Adipocyte (in vitro differentiated cells): ENCODE measurements around the gene GSTM5.

Experiments used
- DNase-seq: peaks from one replicate; pipeline ENCODE4 v3.0.0-alpha.2; 2015; ENCODE audit warnings: low read depth
- H3K27me3 ChIP-seq: replicated peaks from 2 replicates; pipeline ENCODE4 v1.7.0; 2013; ENCODE audit warnings: mild to moderate bottlenecking, low read length, moderate library complexity; ENCODE audit not compliant: control insufficient read depth, insufficient read depth
- H3K36me3 ChIP-seq: 2 replicates; pipeline ENCODE4 v1.7.0; 2013; ENCODE audit warnings: low read length, mild to moderate bottlenecking, moderate library complexity; ENCODE audit not compliant: control insufficient read depth, insufficient read depth, severe bottlenecking
- H3K4me1 ChIP-seq: 2 replicates; pipeline ENCODE4 v1.7.0; 2013; ENCODE audit warnings: mild to moderate bottlenecking, low read length, moderate library complexity; ENCODE audit not compliant: control insufficient read depth, insufficient read depth
- H3K4me3 ChIP-seq: 2 replicates; pipeline ENCODE4 v1.7.0; 2013; ENCODE audit warnings: mild to moderate bottlenecking, low read length, moderate library complexity
- H3K9ac ChIP-seq: 2 replicates; pipeline ENCODE4 v1.7.0; 2013; ENCODE audit warnings: mild to moderate bottlenecking, low read length, moderate library complexity
- H3K9me3 ChIP-seq: 2 replicates; pipeline ENCODE4 v1.7.0; 2013; ENCODE audit warnings: mild to moderate bottlenecking, low read length, moderate library complexity; ENCODE audit not compliant: control insufficient read depth

The GSTM5 gene

GRCh38 chr1:109756848-109757521 lies 44.9 kb downstream of the GSTM5 start:
- H3K36me3 ChIP-seq = no peaks in the 10 kb centered on the region
- no peak overlapping the region for H3K9ac ChIP-seq
- DNase-seq = no peak

DNA sequence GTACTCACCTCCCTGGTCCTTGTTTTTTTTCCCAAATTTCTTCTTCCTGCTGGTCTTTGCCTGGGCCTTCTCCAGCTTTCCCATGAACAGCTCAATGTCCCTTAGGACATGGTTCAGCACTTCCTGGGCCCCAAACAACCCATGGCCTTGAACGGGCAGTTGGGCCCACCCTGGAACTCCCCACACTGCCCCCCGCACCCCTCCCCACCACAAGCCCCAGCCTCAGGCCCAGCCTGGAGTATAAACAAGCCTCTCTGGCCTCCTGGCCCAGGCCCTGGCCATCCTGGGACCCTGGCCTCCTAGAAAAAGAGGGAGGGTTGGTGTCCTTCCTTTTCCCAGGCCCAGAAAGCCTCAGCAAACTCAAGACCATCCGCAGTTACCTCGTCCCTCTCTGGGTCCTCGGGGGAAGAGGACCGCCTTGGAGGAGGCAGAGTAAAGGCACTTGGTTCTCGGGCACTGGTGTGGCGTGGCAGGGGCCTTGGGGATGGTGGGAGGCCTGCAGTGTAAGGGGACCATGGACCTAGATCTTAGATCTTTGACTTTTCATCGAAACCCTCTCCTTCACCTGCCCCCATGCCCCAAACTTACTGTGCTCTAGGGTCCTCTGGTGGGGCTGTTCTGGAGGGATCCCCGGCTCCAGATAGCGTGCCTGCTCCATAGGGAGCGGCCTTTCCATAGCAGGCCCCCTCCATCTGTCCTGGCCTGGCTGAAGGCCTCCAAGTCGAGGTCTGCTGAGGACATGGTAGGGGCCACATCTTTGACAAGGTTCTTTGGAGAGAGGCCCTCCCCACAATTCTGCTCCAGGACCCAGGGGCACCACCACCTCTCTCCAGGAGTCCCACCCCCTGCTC lies 46.1 kb downstream of the GSTM5 start:
- Histone ChIP-seq H3K4me1 (no peaks in the 10 kb centered on the region), H3K9me3 (no peaks in the 10 kb centered on the region), H3K36me3 (no peaks in the 10 kb centered on the region), H3K9ac (no peak overlapping the region), H3K4me3 (no peak overlapping the region), H3K27me3 (no peaks in the 10 kb centered on the region)
- no peak for DNase-seq

More at GRCh38 chr1:109756848-109757521, 44.9 kb downstream of the GSTM5 start:
- Histone ChIP-seq H3K9me3 (no peaks in the 10 kb centered on the region), H3K4me1 (no peaks in the 10 kb centered on the region), H3K4me3 (no peak overlapping the region), H3K27me3 (peaks cover 6% of the 10 kb centered on the region)

DNA sequence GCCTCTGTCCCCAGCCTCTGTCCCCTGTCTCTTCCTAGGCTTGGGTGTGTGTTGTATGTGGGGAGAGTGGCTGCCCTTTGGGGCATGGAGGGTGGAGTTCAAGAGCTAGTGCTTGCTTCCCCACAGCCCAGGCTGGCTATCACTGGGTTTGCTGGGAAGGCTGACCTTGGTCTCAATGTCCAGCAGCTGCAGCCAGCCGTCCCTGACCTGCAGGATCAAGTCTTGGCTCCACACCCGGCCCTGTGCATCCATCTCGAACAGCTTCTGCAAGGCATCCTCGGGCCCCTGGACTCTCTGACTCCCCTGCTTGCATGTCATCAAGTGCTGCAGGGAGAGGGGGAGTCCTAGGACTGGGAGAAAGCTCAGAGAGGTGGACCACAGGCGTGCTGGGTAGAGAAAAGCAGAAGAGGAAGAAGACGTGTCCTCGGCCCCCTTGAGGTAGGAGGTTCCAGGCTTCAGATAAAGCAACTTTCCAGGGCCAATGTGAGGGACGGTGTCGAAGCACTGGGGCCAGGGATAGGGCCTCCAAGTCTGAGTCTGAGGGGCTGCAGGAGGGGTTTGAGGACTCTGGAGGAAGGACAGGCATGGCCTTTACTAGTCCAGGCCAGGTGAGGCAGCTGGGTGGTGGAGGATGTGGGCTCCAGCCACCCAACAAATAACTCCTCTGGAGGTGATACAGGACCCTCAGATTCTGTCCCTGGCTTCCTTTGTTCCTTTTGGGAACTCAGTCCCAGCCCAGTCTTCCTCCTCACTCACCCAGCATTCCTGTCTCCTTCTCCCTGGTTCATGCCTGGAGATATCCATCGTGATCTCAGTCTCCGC lies 47.7 kb downstream of the GSTM5 start:
- Histone ChIP-seq H3K4me1 (no peaks in the 10 kb centered on the region), H3K27me3 (no peaks in the 10 kb centered on the region), H3K9me3 (no peaks in the 10 kb centered on the region), H3K4me3 (no peak overlapping the region), H3K36me3 (no peaks in the 10 kb centered on the region), H3K9ac (no peak overlapping the region)
- DNase-seq = no peak

DNA sequence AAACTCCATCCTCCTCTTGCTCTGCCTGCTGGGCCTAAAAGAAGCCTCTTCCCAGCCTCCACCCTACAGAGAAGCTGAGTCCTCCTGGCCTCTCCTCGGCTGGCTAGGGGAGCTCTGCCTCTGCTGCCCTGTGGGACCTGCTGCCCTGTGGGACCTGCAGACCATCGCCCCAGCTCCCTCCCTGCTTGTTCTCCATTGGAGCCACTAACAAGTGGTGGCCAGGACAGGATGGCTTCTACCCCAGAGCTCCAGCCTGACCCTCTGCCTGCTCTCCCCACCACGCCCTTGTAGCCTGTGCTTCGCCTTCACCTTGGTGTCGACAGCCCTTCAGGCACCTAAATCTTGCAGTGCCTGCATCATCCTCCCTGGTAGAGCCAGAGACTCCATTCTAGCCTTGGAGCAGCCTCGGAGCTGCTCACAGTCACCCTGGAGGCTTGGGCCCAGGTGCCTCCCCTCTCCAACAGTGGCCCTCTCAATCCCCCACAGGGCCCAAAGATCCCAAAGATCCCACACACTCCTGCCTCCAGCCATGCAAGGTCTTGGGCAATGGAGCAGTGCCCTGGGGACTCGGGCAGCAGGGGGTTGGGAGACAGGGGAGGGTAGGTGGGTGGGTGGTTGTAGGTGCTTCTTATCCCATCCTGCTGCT lies 48.7 kb downstream of the GSTM5 start:
- no peak for DNase-seq

DNA sequence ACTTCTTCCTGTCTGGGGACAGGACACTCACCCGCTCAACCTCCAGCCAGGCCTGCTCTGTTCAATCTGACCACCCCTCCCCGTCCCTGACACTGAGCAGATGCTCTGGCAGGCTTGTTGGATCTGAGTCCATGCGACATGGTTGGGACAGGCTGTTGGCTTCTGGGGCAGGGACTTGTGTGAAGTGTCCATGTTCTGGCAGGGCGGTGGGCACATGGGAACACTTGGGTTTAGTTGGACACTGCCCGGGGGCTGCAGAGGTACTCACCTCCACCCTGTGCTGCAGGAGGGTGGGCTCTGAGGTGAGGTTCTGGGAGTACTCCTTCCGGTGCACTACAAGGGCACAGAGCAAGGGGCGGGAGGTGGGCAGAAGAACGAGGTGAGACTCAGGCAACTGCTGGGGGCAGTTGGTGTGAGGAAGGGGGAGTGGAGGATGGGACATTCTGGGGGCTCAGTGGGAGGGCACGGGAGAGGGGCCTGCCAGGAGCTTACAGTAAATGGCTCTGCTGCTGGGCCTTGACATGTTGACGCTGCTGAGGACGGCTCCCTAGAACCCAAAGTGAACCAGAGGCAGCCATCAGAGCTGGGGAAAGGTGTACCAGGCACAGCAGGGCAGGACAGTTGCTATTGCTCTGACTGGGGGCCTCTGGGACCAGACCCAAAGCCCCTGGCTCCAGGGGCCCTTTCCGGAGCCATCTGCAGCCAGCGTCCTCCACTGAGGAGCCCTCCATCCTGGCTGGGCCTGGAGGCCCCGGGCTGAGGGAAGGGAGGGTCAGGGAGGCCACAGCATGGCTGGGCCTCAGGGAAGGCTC lies 49.4 kb downstream of the GSTM5 start:
- no peaks in the 10 kb centered on the region for H3K9me3 ChIP-seq
- no peak overlapping the region for H3K4me3 ChIP-seq
- no peaks in the 10 kb centered on the region for H3K36me3 ChIP-seq
- H3K27me3 ChIP-seq = peaks cover 4% of the 10 kb centered on the region
- H3K9ac ChIP-seq = no peak overlapping the region
- no peaks in the 10 kb centered on the region for H3K4me1 ChIP-seq
- no peak for DNase-seq

More for the DNA sequence above, 48.7 kb downstream of the GSTM5 start:
- no peaks in the 10 kb centered on the region for H3K9me3 ChIP-seq
- no peaks in the 10 kb centered on the region for H3K27me3 ChIP-seq
- H3K4me1 ChIP-seq = no peaks in the 10 kb centered on the region
- no peak overlapping the region for H3K4me3 ChIP-seq
- H3K9ac ChIP-seq = no peak overlapping the region
- no peaks in the 10 kb centered on the region for H3K36me3 ChIP-seq

DNA sequence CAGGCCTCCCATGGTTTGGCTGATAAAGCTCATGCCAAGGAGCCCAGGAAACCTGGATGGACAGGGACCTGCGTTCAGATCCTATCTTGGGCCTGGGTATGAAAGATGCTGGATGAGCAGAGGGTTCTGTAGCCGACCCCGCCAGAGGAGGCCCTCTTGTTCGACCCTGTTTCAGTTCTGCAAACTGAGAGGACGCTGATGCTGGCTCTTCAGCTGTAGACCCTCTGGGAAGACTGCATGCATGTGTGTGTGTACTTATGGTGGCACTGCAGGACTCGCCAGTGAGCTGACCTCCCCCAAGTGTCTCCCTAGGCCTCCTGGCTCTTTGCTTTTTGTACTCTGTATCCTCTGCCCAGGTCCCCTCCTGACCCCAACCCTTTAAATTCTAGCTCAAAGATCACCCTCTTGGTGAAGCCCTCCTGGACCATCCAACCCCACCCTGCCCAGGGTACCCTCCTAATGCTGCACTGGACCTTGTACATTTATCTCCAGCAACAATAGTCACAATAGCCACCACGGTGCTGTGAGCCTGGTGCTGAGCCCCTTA lies 50.1 kb downstream of the GSTM5 start:
- Histone ChIP-seq H3K36me3 (no peaks in the 10 kb centered on the region), H3K4me3 (no peak overlapping the region), H3K9ac (no peak overlapping the region), H3K4me1 (no peaks in the 10 kb centered on the region), H3K27me3 (peaks cover 4% of the 10 kb centered on the region), H3K9me3 (no peaks in the 10 kb centered on the region)
- no peak for DNase-seq

DNA sequence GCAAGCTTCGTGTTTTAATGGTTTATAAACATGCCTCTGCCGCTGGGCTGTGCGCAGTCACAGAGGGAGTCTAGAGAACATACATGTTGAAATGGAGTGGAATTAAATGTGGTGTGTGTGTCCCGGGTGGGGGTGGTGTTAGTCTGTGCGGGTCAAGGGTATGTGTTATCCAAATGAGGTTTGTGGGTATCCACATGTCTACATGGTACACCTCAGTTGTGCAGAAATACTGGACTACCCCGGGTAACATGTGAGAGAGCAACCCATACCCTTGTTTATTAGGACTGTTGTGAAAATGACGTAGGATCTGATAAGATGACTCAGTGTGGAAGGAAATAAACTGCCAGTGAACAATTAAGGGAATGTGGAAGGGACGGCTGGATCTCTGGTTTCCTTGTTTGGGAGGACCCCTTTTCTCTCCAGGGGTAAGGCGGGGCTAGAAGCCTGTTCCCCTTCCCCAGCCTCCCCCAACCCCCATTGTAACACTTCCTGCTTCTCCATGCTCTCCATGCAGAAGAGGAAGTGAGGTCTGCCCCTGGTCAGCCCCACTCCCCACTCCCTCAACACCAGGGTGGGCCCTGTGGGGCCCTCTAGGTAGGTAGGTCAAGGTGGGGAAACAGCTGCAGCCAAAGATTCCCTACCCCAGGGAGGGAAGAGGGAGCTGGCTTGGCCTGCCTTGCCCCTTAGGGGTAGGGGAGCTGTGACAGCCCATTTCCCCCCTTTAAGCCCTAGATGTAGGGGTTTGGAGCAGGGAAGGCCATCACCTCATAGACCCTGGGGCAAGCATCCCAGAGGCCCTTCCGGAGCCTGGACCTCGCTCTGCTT lies 51.0 kb downstream of the GSTM5 start:
- Histone ChIP-seq H3K27me3 (peaks cover 4% of the 10 kb centered on the region), H3K4me1 (no peaks in the 10 kb centered on the region), H3K4me3 (no peak overlapping the region), H3K9ac (no peak overlapping the region), H3K9me3 (no peaks in the 10 kb centered on the region), H3K36me3 (no peaks in the 10 kb centered on the region)
- DNase-seq = peak; percentile 45

- peaks cover 4% of the 10 kb centered on the region for H3K27me3 ChIP-seq
- DNase-seq = no peak
- H3K36me3 ChIP-seq = no peaks in the 10 kb centered on the region
- H3K9me3 ChIP-seq = no peaks in the 10 kb centered on the region
- no peaks in the 10 kb centered on the region for H3K4me1 ChIP-seq
- no peak within 1 kb of the TSS for H3K4me3 ChIP-seq
- no peak within 1 kb of the TSS for H3K9ac ChIP-seq
Observed at GRCh38 chr1:109763646-109764415, 51.8 kb downstream of the GSTM5 start, which contains the start of gene EPS8L3. Gene EPS8L3 (minus strand): TSS chr1:109763923. CDS start chr1:109761749, 2,174 bp downstream.
